HepG2 (cell line): Measurements from ENCODE around the gene YIF1B. TPM values are rescaled to one million over a fixed set of nuclear protein-coding genes. Genes with fewer than 3 reads are reported as not detected.

Experiments
- CEBPZ ChIP-seq: IDR thresholded peaks from 2 replicates; pipeline ENCODE4 v1.6.1; 2012; ENCODE audit warnings: low read length, improper control_type of control experiment
- DMTF1 ChIP-seq: sonication (generic); formaldehyde crosslinking; IDR thresholded peaks from 2 replicates; pipeline ENCODE4 v1.4.0; 2020; ENCODE audit warnings: mild to moderate bottlenecking, missing genetic modification reagents
- ISL2 ChIP-seq: sonication (generic); formaldehyde crosslinking; IDR thresholded peaks from 2 replicates; pipeline ENCODE4 v1.5.0; 2020; ENCODE audit warnings: missing genetic modification reagents
- LCORL ChIP-seq, 2 experiments: fragments of 450-650 bp in 1 of 2; sonication (generic) in 1 of 2; formaldehyde crosslinking in 1 of 2; IDR thresholded peaks; 2 replicates each; pipeline versions ENCODE4 v1.5.0 to v1.6.1; 2017 to 2020; ENCODE audit warnings: antibody characterized with exemption in 1 of 2, missing genetic modification reagents in 1 of 2
- MEF2D ChIP-seq: sonication (generic); formaldehyde crosslinking; IDR thresholded peaks from 2 replicates; pipeline ENCODE4 v1.5.1; 2020; ENCODE audit warnings: mild to moderate bottlenecking, missing genetic modification reagents
- MEIS2 ChIP-seq: sonication (generic); formaldehyde crosslinking; IDR thresholded peaks from 2 replicates; pipeline ENCODE4 v1.9.0; 2021; ENCODE audit warnings: mild to moderate bottlenecking, missing genetic modification reagents
- MXD3 ChIP-seq: IDR thresholded peaks from 2 replicates; pipeline ENCODE4 v1.6.1; 2016; ENCODE audit warnings: mild to moderate bottlenecking, missing biosample characterization, missing genetic modification reagents
- PAXIP1 ChIP-seq: sonication (generic); formaldehyde crosslinking; conservative IDR thresholded peaks from 2 replicates; pipeline ENCODE4 v1.4.0; 2020; ENCODE audit warnings: mild to moderate bottlenecking, missing genetic modification reagents, moderate library complexity
- SATB2 ChIP-seq: sonication (generic); formaldehyde crosslinking; IDR thresholded peaks from 2 replicates; pipeline ENCODE4 v1.5.0; 2020; ENCODE audit warnings: missing genetic modification reagents
- SMAD3 ChIP-seq: sonication (generic); formaldehyde crosslinking; IDR thresholded peaks from 2 replicates; pipeline ENCODE4 v1.4.0; 2020; ENCODE audit warnings: missing genetic modification reagents
- SMYD3 ChIP-seq: sonication (generic); formaldehyde crosslinking; IDR thresholded peaks from 2 replicates; pipeline ENCODE4 v1.8.1; 2023; ENCODE audit warnings: mild to moderate bottlenecking, missing genetic modification reagents
- SRY ChIP-seq: sonication (generic); formaldehyde crosslinking; IDR thresholded peaks from 2 replicates; pipeline ENCODE4 v1.8.0; 2022; ENCODE audit warnings: mild to moderate bottlenecking, missing genetic modification reagents
- TCF7L2 ChIP-seq: IDR thresholded peaks from 2 replicates; pipeline ENCODE4 v1.6.1; 2011; ENCODE audit warnings: mild to moderate bottlenecking, low read depth, low read length, moderate library complexity
- THYN1 ChIP-seq: sonication (generic); formaldehyde crosslinking; IDR thresholded peaks from 2 replicates; pipeline ENCODE4 v1.8.1; 2023; ENCODE audit warnings: low read depth, mild to moderate bottlenecking, moderate library complexity, missing genetic modification reagents, borderline replicate concordance
- TP53 ChIP-seq: sonication (generic); formaldehyde crosslinking; conservative IDR thresholded peaks from 2 replicates; pipeline ENCODE4 v1.4.0; 2020; ENCODE audit warnings: missing genetic modification reagents
- ZIK1 ChIP-seq: sonication (generic); formaldehyde crosslinking; IDR thresholded peaks from 2 replicates; pipeline ENCODE4 v1.5.0; 2020; ENCODE audit warnings: mild to moderate bottlenecking, low read depth, missing genetic modification reagents, borderline replicate concordance
- ZNF180 ChIP-seq: sonication (generic); formaldehyde crosslinking; IDR thresholded peaks from 2 replicates; pipeline ENCODE4 v1.4.0; 2020; ENCODE audit warnings: low read depth, missing genetic modification reagents, borderline replicate concordance
- ZNF619 ChIP-seq: sonication (generic); formaldehyde crosslinking; IDR thresholded peaks from 2 replicates; pipeline ENCODE4 v1.4.0; 2020; ENCODE audit warnings: mild to moderate bottlenecking, missing genetic modification reagents
- ZNF879 ChIP-seq: sonication (generic); formaldehyde crosslinking; IDR thresholded peaks from 2 replicates; pipeline ENCODE4 v1.8.1; 2023; ENCODE audit warnings: missing genetic modification reagents
- ZNF883 ChIP-seq: sonication (generic); formaldehyde crosslinking; IDR thresholded peaks from 2 replicates; pipeline ENCODE4 v1.5.1; 2020; ENCODE audit warnings: mild to moderate bottlenecking, missing genetic modification reagents; ENCODE audit errors: not compliant biosample characterization
- polyA plus RNA-seq, 8 experiments: library from polyadenylated mRNA; depleted of rRNA in 3 of 8; stranded (reverse) in 7 of 8; unstranded in 1 of 8; fragments of >200 nt; fragmentation: Illumina TruSeq in 4 of 8; extraction: Trizol in 4 of 8; gene quantifications; 2 replicates each; pipeline versions ENCODE4 v1.2.1 to v1.2.3, GENCODE V29; 2011 to 2016; ENCODE audit warnings: low read depth in 4 of 8, missing spikeins in 1 of 8, mixed read lengths in 1 of 8; ENCODE audit not compliant: insufficient read depth in 1 of 8
- total RNA-seq, 5 experiments: library from RNA; depleted of rRNA; stranded (reverse); fragments of >200 nt; fragmentation: Illumina TruSeq; extraction: Trizol; gene quantifications; 2 replicates each; pipeline ENCODE4 v1.2.3, GENCODE V29; 2016; ENCODE audit warnings: low read depth in 1 of 5

YIF1B gene
- total and polyA plus RNA-seq, 2 of the 13 experiments (the other 11 are each of a cell fraction or from before 2014, with no cell fraction given): 41.4 to 85.2 TPM

GRCh38 chr19:38315657-38316476 is at the start of gene YIF1B (continued):
- TF ChIP-seq PAXIP1 (CRISPR knock-in tag) (no peak), THYN1 (no peak), MXD3 (CRISPR knock-in tag) (no peak), LCORL (IDR thresholded peaks at IDR 0.05) (no peak), LCORL (CRISPR knock-in tag; IDR thresholded peaks at IDR 0.05) (peak; percentile 53; the same call in 1 of the 2 replicates), DMTF1 (CRISPR knock-in tag) (no peak), MEF2D (0 out of 2 replicates have a peak, but pooled peaks have one; percentile 40), ZNF883 (CRISPR knock-in tag) (no peak), TCF7L2 (no peak), MEIS2 (CRISPR knock-in tag) (peak; percentile 44; the same call in 1 of the 2 replicates), ZNF879 (CRISPR knock-in tag) (no peak), ISL2 (CRISPR knock-in tag) (no peak), SRY (CRISPR knock-in tag) (peak; percentile 46; the same call in 1 of the 2 replicates), CEBPZ (no peak), SATB2 (no peak), ZNF619 (no peak), TP53 (CRISPR knock-in tag) (no peak), SMAD3 (CRISPR knock-in tag) (no peak), SMYD3 (CRISPR knock-in tag) (no peak), ZNF180 (no peak), ZIK1 (CRISPR knock-in tag) (no peak)
